Skeletal muscle satellite cell (primary cell): Measurements from ENCODE around the gene TAB2.

Experiments
- H3K27me3 ChIP-seq: 2 replicates; pipeline ENCODE4 v1.7.0; 2013; ENCODE audit warnings: low read length; ENCODE audit not compliant: control insufficient read depth, insufficient read depth
- H3K36me3 ChIP-seq: 2 replicates; pipeline ENCODE4 v1.7.0; 2013; ENCODE audit warnings: mild to moderate bottlenecking, control low read depth, low read length; ENCODE audit not compliant: insufficient read depth
- H3K4me1 ChIP-seq: 2 replicates; pipeline ENCODE4 v1.7.0; 2013; ENCODE audit warnings: low read length; ENCODE audit not compliant: control insufficient read depth, insufficient read depth
- H3K4me2 ChIP-seq: 2 replicates; pipeline ENCODE4 v1.7.0; 2013; ENCODE audit warnings: mild to moderate bottlenecking, low read length
- H3K4me3 ChIP-seq: 2 replicates; pipeline ENCODE4 v1.7.0; 2013; ENCODE audit warnings: low read length
- H3K9ac ChIP-seq: 2 replicates; pipeline ENCODE4 v1.7.0; 2013; ENCODE audit warnings: mild to moderate bottlenecking, low read depth, low read length, moderate library complexity
- H3K9me3 ChIP-seq: replicated peaks from 2 replicates; pipeline ENCODE4 v1.7.0; 2013; ENCODE audit warnings: mild to moderate bottlenecking, control low read depth, low read length

TAB2 gene

GRCh38 chr6:149397384-149397783 is 79.9 kb downstream of the TAB2 start:
- H3K27me3 ChIP-seq: no peaks in the 10 kb centered on the region
- H3K9ac ChIP-seq: no peak overlapping the region
- peaks cover 40% of the 10 kb centered on the region for H3K36me3 ChIP-seq
- H3K4me1 ChIP-seq: no peaks in the 10 kb centered on the region
- no peak overlapping the region for H3K4me2 ChIP-seq
- no peaks in the 10 kb centered on the region for H3K9me3 ChIP-seq
- H3K4me3 ChIP-seq: no peak overlapping the region

DNA sequence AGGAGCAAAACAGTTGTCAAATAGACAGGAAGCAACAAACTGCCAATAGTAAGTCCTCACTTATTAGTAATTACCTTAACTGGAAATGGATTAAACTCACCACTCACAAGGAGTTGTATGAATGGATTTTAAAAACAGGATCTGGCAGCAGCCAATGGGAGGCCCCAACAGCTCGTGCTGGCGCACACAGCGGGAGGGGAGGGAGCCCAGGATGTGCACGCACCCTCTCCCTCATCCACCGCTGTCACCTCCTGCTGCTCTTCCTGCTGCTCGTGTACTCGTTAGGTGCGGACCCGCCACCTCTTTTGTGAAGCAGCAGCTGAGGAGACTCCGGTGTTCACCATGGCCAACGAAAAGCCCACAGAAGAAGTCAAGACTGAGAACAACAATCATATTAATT is 82.5 kb downstream of the TAB2 start, which contains the start of gene SUMO4:
Gene SUMO4, plus strand, starts transcription at position 213 of the 400 bp plus-strand sequence. Its CDS starts 130 bp downstream, at position 343.
- H3K4me3 ChIP-seq: no peak within 1 kb of the TSS
- no peaks in the 10 kb centered on the region for H3K4me1 ChIP-seq
- H3K9ac ChIP-seq: no peak within 1 kb of the TSS
- no peak within 1 kb of the TSS for H3K4me2 ChIP-seq
- H3K36me3 ChIP-seq: peaks cover 42% of the 10 kb centered on the region
- no peaks in the 10 kb centered on the region for H3K9me3 ChIP-seq
- no peaks in the 10 kb centered on the region for H3K27me3 ChIP-seq

GRCh38 chr6:149403534-149403933 is 86.0 kb downstream of the TAB2 start:
- Histone ChIP-seq H3K9ac (no peak overlapping the region), H3K27me3 (no peaks in the 10 kb centered on the region), H3K9me3 (no peaks in the 10 kb centered on the region), H3K36me3 (peaks cover 45% of the 10 kb centered on the region), H3K4me1 (no peaks in the 10 kb centered on the region), H3K4me3 (no peak overlapping the region), H3K4me2 (no peak overlapping the region)

DNA sequence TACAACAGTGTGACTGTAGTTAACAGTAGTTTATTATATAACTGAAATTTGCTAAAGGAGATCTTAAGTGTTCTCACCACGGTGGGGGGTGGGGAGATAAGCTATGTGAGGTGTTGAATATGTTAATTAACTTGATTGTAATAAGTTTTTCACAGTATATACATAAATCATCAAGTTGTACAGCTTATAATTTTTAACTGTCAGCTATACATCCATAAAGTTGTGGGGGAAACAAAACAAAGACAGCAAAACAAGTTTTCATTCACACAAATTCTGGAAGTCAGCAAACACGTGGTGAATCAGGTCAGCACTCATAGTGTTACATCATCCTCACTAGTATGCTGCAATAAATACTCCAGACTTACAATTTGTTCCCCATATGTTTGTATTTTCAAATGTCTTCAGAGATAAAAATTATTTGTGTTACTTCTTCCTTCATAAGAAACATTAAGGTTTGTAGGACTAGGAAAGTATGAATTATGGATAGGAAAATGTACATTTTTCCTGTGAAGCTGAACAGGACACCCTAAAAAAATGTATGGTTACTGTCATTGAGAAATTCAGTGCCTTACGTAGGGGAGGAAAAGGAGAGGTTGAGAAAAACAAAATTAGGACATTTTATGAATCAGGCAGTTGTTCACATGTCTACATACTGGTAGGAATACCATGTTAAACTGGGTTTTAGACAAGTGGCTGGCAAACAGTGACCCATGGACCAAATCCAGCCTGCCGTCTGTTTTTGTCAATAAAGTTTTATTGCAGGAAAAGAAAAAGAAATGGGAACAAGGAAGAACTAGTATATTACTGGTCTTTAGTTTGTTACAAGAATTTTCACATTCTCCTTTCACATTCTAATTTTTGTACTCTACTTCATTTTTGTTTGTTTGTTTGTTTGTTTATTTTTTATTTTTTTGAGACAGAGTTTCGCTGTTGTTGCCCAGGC is 88.6 kb downstream of the TAB2 start:
- H3K4me3 ChIP-seq: no peak overlapping the region
- no peak overlapping the region for H3K9ac ChIP-seq
- no peaks in the 10 kb centered on the region for H3K27me3 ChIP-seq
- H3K36me3 ChIP-seq: peaks cover 49% of the 10 kb centered on the region
- no peaks in the 10 kb centered on the region for H3K4me1 ChIP-seq
- H3K9me3 ChIP-seq: no peaks in the 10 kb centered on the region
- H3K4me2 ChIP-seq: no peak overlapping the region

- H3K4me3 ChIP-seq: no peak overlapping the region
- H3K9ac ChIP-seq: no peak overlapping the region
- peaks cover 37% of the 10 kb centered on the region for H3K36me3 ChIP-seq
- H3K27me3 ChIP-seq: no peaks in the 10 kb centered on the region
- no peak overlapping the region for H3K4me2 ChIP-seq
- H3K4me1 ChIP-seq: no peaks in the 10 kb centered on the region
- no peaks in the 10 kb centered on the region for H3K9me3 ChIP-seq
Measured at GRCh38 chr6:149409617-149410016, 92.1 kb downstream of the TAB2 start.

- H3K4me1 ChIP-seq: no peaks in the 10 kb centered on the region
- no peak overlapping the region for H3K4me2 ChIP-seq
- H3K9ac ChIP-seq: no peak overlapping the region
- no peaks in the 10 kb centered on the region for H3K9me3 ChIP-seq
- H3K36me3 ChIP-seq: peaks cover 31% of the 10 kb centered on the region
- no peak overlapping the region for H3K4me3 ChIP-seq
- no peaks in the 10 kb centered on the region for H3K27me3 ChIP-seq
Measured at GRCh38 chr6:149410557-149410956, 93.0 kb downstream of the TAB2 start.

GRCh38 chr6:149414009-149414408 is 96.5 kb downstream of the TAB2 start:
- Histone ChIP-seq H3K4me2 (no peak overlapping the region), H3K27me3 (no peaks in the 10 kb centered on the region), H3K36me3 (peaks cover 25% of the 10 kb centered on the region), H3K9ac (no peak overlapping the region), H3K9me3 (no peaks in the 10 kb centered on the region), H3K4me1 (no peaks in the 10 kb centered on the region), H3K4me3 (no peak overlapping the region)

- no peak overlapping the region for H3K4me3 ChIP-seq
- peaks cover 17% of the 10 kb centered on the region for H3K36me3 ChIP-seq
- no peak overlapping the region for H3K9ac ChIP-seq
- no peaks in the 10 kb centered on the region for H3K27me3 ChIP-seq
- no peak overlapping the region for H3K4me2 ChIP-seq
- no peaks in the 10 kb centered on the region for H3K4me1 ChIP-seq
- H3K9me3 ChIP-seq: no peaks in the 10 kb centered on the region
Measured at GRCh38 chr6:149414821-149415220, 97.3 kb downstream of the TAB2 start.

DNA sequence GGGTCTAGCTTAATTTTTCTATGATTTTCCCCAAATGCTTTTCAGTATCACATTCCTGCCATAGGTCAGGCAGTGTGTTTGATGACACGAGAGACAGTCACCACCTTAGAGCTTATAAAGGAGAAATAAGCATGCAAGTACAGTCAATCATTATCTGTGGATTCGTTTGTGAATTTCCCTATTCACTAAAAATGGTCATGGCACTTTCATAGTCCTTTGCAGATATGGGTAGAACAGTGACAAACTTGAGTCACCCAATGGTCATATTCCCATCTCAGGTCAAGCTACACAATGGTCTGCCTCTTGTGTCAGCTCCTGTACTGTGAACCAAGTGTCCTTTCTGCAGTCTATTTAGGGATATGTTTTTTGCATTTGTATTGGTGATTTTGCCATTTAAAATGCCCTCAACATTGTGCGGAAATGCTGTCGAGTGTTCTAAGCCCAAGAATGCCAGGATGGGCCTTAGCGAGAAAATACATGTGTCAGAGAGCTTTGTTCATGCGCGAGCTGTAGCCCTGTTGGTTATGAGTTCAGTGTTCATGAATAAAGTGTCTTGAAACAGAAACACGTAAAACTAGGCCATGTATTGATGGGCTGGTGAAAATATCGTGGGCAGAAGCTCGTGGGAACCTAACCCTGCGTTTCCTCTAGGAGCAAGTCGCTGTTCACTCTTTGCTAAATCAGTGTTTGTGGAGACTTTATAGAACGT is 102.3 kb downstream of the TAB2 start:
- Histone ChIP-seq H3K36me3 (no peaks in the 10 kb centered on the region), H3K27me3 (no peaks in the 10 kb centered on the region), H3K4me3 (no peak overlapping the region), H3K4me1 (peaks cover 11% of the 10 kb centered on the region), H3K9ac (no peak overlapping the region), H3K4me2 (no peak overlapping the region), H3K9me3 (no peaks in the 10 kb centered on the region)

GRCh38 chr6:149421132-149421531 is 103.6 kb downstream of the TAB2 start:
- Histone ChIP-seq H3K36me3 (no peaks in the 10 kb centered on the region), H3K4me1 (peaks cover 11% of the 10 kb centered on the region), H3K9ac (no peak overlapping the region), H3K4me3 (no peak overlapping the region), H3K4me2 (no peak overlapping the region), H3K9me3 (no peaks in the 10 kb centered on the region), H3K27me3 (no peaks in the 10 kb centered on the region)

DNA sequence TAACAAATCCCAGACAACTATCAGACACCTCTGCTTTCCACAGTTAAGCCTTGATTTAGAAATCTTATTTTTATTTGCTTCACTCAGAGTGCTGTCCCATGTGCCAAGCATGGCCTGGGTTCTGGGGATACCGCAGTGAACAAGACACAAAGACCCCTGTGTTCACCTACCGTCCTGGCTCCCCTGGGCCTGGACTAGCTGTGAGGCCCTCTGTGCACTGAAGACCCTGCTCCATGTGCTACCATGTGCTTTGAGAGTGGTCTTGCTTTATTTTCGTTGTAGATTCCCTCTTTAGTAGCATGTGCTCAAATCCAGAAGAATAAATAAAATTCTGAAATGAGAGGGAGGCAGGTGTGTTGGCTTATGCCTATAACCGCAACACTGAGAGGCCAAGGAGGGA is 105.1 kb downstream of the TAB2 start:
- H3K9me3 ChIP-seq: no peaks in the 10 kb centered on the region
- H3K4me3 ChIP-seq: no peak overlapping the region
- H3K9ac ChIP-seq: no peak overlapping the region
- H3K4me1 ChIP-seq: peaks cover 11% of the 10 kb centered on the region
- no peaks in the 10 kb centered on the region for H3K36me3 ChIP-seq
- no peaks in the 10 kb centered on the region for H3K27me3 ChIP-seq
- H3K4me2 ChIP-seq: no peak overlapping the region
